SK-N-SH treated with all-trans-retinoic acid at 6 μM for 48 hours (cell line): Measurements from ENCODE around the gene POLR2F.

Experiments used
- ATAC-seq: fragments of 200-7000 bp; cut with Tn5 transposase; 3 replicates; pipeline ENCODE4 v1.9.1; 2020; ENCODE audit warnings: mild to moderate bottlenecking, moderate library complexity
- ARNTL ChIP-seq: fragments of 450-650 bp; formaldehyde crosslinking; IDR thresholded peaks from 2 replicates; pipeline ENCODE4 v1.5.0; 2020; ENCODE audit warnings: low read depth, mild to moderate bottlenecking, moderate library complexity, borderline replicate concordance
- BACH2 ChIP-seq: fragments of 250-450 bp; sonication (Bioruptor Pico); IDR thresholded peaks from 2 replicates; pipeline ENCODE4 v1.9.0; 2021; ENCODE audit warnings: mild to moderate bottlenecking, borderline replicate concordance
- CSDC2 ChIP-seq: fragments of 250-450 bp; sonication (Bioruptor Pico); IDR thresholded peaks from 2 replicates; pipeline ENCODE4 v1.5.0; 2020; ENCODE audit warnings: mild to moderate bottlenecking, moderate library complexity
- ESRRG ChIP-seq: fragments of 250-450 bp; sonication (Bioruptor Pico); IDR thresholded peaks from 2 replicates; pipeline ENCODE4 v1.6.1; 2021; ENCODE audit warnings: mild to moderate bottlenecking
- ISL1 ChIP-seq: fragments of 250-450 bp; sonication (Bioruptor Pico); IDR thresholded peaks from 2 replicates; pipeline ENCODE4 v2.1.2; 2022; ENCODE audit warnings: mild to moderate bottlenecking, moderate library complexity
- OSR1 ChIP-seq: fragments of 250-450 bp; sonication (Bioruptor Pico); IDR thresholded peaks from 2 replicates; pipeline ENCODE4 v1.8.0; 2022; ENCODE audit warnings: moderate library complexity, mild to moderate bottlenecking, inconsistent platforms
- PPARA ChIP-seq: fragments of 250-450 bp; sonication (Bioruptor Pico); IDR thresholded peaks from 2 replicates; pipeline ENCODE4 v1.5.0; 2020; ENCODE audit warnings: mild to moderate bottlenecking, borderline replicate concordance
- RARB ChIP-seq: fragments of 250-450 bp; sonication (Bioruptor Pico); IDR thresholded peaks from 2 replicates; pipeline ENCODE4 v1.8.0; 2021; ENCODE audit warnings: mild to moderate bottlenecking, moderate library complexity
- SNAI2 ChIP-seq: fragments of 250-450 bp; sonication (Bioruptor Pico); IDR thresholded peaks from 2 replicates; pipeline ENCODE4 v1.5.0; 2020; ENCODE audit warnings: mild to moderate bottlenecking, moderate library complexity
- TCF4 ChIP-seq: fragments of 250-450 bp; sonication (Bioruptor Pico); IDR thresholded peaks from 2 replicates; pipeline ENCODE4 v1.8.0; 2021; ENCODE audit warnings: mild to moderate bottlenecking, moderate library complexity, borderline replicate concordance
- TOX ChIP-seq: fragments of 250-450 bp; sonication (Bioruptor Pico); IDR thresholded peaks from 2 replicates; pipeline ENCODE4 v1.8.0; 2021; ENCODE audit warnings: mild to moderate bottlenecking, moderate library complexity, borderline replicate concordance
- ZC3H10 ChIP-seq: fragments of 250-450 bp; sonication (Bioruptor Pico); IDR thresholded peaks from 2 replicates; pipeline ENCODE4 v1.5.1; 2021; ENCODE audit warnings: mild to moderate bottlenecking, moderate library complexity
- ZFP3 ChIP-seq: fragments of 250-450 bp; sonication (Bioruptor Pico); IDR thresholded peaks from 2 replicates; pipeline ENCODE4 v1.5.0; 2020; ENCODE audit warnings: mild to moderate bottlenecking, moderate library complexity
- ZFP30 ChIP-seq: fragments of 450-650 bp; formaldehyde crosslinking; IDR thresholded peaks from 2 replicates; pipeline ENCODE4 v1.5.0; 2022; ENCODE audit warnings: mild to moderate bottlenecking, moderate library complexity
- ZNF565 ChIP-seq: fragments of 450-650 bp; formaldehyde crosslinking; conservative IDR thresholded peaks from 2 replicates; pipeline ENCODE4 v1.5.0; 2020; ENCODE audit warnings: low read depth, mild to moderate bottlenecking, moderate library complexity
- ZNF70 ChIP-seq: fragments of 450-650 bp; formaldehyde crosslinking; IDR thresholded peaks from 2 replicates; pipeline ENCODE4 v1.5.0; 2020; ENCODE audit warnings: mild to moderate bottlenecking, moderate library complexity
- ZNF8 ChIP-seq: fragments of 450-650 bp; formaldehyde crosslinking; IDR thresholded peaks from 2 replicates; pipeline ENCODE4 v1.5.0; 2020; ENCODE audit warnings: mild to moderate bottlenecking, moderate library complexity
- TF ChIP-seq, protein P1 (sequence below): fragments of 250-450 bp; sonication (Bioruptor Pico); IDR thresholded peaks from 2 replicates; pipeline ENCODE4 v1.8.0; 2020; ENCODE audit warnings: mild to moderate bottlenecking, moderate library complexity, borderline replicate concordance
- TF ChIP-seq, protein P2 (sequence below): fragments of 250-450 bp; sonication (Bioruptor Pico); IDR thresholded peaks from 2 replicates; pipeline ENCODE4 v1.5.1; 2021; ENCODE audit warnings: mild to moderate bottlenecking, moderate library complexity
- TF ChIP-seq, protein P3 (sequence below): fragments of 250-450 bp; sonication (Bioruptor Pico); IDR thresholded peaks from 2 replicates; pipeline ENCODE4 v1.5.0; 2020; ENCODE audit warnings: mild to moderate bottlenecking, moderate library complexity
- TF ChIP-seq, protein P4 (sequence below): fragments of 250-450 bp; sonication (Bioruptor Pico); IDR thresholded peaks from 2 replicates; pipeline ENCODE4 v1.8.0; 2021; ENCODE audit warnings: low read depth, mild to moderate bottlenecking, moderate library complexity, borderline replicate concordance

Gene POLR2F

DNA sequence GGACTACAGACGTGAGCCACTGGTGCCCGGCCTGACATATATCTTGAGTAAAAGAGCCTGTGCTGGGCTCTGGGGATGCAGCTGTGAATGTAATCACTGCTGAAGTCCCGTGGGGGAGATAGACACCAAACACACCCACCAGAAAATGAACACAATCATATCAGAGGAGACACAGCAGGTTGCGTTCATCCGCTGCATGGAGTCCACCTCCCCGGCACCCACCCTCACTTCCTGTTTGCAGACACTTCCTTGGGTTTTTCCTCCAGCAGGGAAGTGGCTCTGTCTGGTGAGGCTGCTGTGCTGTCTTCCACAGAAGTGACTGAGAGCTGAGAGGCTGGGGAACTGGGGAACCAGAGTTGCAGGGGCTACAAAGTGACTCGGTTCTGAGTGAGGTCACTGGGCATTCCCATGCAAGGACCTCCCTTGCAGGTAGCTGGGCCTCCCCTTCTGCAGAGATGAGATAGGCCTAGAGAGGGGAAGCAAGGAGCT, 40.2 kb upstream of the POLR2F start:
- TF ChIP-seq, protein P1, sequence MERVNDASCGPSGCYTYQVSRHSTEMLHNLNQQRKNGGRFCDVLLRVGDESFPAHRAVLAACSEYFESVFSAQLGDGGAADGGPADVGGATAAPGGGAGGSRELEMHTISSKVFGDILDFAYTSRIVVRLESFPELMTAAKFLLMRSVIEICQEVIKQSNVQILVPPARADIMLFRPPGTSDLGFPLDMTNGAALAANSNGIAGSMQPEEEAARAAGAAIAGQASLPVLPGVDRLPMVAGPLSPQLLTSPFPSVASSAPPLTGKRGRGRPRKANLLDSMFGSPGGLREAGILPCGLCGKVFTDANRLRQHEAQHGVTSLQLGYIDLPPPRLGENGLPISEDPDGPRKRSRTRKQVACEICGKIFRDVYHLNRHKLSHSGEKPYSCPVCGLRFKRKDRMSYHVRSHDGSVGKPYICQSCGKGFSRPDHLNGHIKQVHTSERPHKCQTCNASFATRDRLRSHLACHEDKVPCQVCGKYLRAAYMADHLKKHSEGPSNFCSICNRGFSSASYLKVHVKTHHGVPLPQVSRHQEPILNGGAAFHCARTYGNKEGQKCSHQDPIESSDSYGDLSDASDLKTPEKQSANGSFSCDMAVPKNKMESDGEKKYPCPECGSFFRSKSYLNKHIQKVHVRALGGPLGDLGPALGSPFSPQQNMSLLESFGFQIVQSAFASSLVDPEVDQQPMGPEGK = no peak
- no peak for TF ChIP-seq CSDC2 (CRISPR knock-in tag)
- TF ChIP-seq ZFP3 = no peak
- no peak for TF ChIP-seq OSR1 (CRISPR knock-in tag)
- no peak for TF ChIP-seq ZNF8 (CRISPR knock-in tag)
- no peak for TF ChIP-seq PPARA (CRISPR knock-in tag)
- TF ChIP-seq TOX = no peak
- TF ChIP-seq, all 23 proteins: peak for 0

DNA sequence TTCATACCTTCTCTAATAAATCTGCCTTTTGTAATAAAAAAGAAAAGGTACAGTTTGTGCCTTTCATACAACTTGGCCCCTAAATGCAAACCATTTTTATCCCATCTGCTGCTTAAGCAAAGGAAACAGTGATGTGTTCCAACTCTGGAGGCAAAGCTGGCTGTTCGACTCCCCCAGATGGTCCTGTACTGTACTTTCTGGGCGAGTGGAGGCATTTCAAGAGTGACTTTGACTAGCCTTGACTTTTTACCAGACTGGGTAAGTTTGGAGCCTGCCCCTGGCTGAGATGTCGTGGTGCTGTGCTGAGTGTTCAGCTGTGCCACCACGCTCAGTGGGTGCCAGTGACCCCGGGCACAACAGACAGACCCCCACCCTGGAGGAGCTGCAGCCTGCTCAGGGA, 37.2 kb upstream of the POLR2F start:
- TF ChIP-seq ZNF8 (CRISPR knock-in tag) (no peak), TOX (no peak), ARNTL (CRISPR knock-in tag) (no peak), ESRRG (CRISPR knock-in tag) (no peak), PPARA (CRISPR knock-in tag) (no peak), ZNF70 (CRISPR knock-in tag) (no peak), RARB (CRISPR knock-in tag) (no peak), ZC3H10 (CRISPR knock-in tag) (no peak), BACH2 (CRISPR knock-in tag) (no peak), TCF4 (no peak)
- TF ChIP-seq, protein P2, sequence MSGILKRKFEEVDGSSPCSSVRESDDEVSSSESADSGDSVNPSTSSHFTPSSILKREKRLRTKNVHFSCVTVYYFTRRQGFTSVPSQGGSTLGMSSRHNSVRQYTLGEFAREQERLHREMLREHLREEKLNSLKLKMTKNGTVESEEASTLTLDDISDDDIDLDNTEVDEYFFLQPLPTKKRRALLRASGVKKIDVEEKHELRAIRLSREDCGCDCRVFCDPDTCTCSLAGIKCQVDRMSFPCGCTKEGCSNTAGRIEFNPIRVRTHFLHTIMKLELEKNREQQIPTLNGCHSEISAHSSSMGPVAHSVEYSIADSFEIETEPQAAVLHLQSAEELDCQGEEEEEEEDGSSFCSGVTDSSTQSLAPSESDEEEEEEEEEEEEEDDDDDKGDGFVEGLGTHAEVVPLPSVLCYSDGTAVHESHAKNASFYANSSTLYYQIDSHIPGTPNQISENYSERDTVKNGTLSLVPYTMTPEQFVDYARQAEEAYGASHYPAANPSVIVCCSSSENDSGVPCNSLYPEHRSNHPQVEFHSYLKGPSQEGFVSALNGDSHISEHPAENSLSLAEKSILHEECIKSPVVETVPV (CRISPR knock-in tag) = no peak
- TF ChIP-seq, protein P3, sequence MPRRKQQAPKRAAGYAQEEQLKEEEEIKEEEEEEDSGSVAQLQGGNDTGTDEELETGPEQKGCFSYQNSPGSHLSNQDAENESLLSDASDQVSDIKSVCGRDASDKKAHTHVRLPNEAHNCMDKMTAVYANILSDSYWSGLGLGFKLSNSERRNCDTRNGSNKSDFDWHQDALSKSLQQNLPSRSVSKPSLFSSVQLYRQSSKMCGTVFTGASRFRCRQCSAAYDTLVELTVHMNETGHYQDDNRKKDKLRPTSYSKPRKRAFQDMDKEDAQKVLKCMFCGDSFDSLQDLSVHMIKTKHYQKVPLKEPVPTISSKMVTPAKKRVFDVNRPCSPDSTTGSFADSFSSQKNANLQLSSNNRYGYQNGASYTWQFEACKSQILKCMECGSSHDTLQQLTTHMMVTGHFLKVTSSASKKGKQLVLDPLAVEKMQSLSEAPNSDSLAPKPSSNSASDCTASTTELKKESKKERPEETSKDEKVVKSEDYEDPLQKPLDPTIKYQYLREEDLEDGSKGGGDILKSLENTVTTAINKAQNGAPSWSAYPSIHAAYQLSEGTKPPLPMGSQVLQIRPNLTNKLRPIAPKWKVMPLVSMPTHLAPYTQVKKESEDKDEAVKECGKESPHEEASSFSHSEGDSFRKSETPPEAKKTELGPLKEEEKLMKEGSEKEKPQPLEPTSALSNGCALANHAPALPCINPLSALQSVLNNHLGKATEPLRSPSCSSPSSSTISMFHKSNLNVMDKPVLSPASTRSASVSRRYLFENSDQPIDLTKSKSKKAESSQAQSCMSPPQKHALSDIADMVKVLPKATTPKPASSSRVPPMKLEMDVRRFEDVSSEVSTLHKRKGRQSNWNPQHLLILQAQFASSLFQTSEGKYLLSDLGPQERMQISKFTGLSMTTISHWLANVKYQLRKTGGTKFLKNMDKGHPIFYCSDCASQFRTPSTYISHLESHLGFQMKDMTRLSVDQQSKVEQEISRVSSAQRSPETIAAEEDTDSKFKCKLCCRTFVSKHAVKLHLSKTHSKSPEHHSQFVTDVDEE (CRISPR knock-in tag) = no peak
- TF ChIP-seq, protein P1 = no peak
- TF ChIP-seq, all 23 proteins: peak for 0
- ATAC-seq = no peak

More for the DNA sequence above, 40.2 kb upstream of the POLR2F start:
- ATAC-seq = no peak

DNA sequence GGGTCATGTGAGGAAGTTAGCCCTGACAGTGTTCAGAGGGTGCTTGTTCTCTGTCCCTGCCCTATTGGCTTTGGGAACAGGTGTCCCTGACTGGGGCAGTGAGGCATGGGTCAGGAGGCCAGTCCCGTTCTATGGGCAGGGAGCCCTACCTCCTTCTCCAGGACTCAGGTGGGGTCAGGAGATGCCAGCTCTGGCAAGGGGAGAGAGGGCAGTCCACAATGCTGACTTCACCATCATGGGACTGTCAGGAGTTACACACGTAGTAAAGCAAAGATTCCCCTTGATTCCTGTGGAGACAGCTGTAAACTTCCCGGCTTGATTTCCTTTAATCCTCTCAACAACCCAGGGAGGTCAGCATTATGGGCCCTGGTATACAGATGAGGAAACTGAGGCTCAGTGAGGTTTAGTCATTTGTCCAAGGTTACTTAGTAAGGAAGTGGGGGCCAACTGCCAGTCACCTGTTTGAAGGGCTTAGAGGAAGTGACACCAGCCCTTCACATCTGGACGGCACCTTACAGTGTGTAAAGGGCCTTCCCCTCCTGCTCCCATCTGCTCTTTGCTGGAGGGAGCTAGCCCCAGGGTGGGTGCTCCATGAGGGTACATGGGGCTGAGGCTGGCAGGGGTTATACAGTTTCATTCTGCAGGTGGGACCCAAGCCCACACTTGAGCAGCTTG, 35.5 kb upstream of the POLR2F start:
- TF ChIP-seq OSR1 (CRISPR knock-in tag) (no peak), ZNF8 (CRISPR knock-in tag) (no peak), TCF4 (no peak), ZFP30 (CRISPR knock-in tag) (no peak), ISL1 (no peak), ZNF70 (CRISPR knock-in tag) (no peak), TOX (no peak), ZC3H10 (CRISPR knock-in tag) (no peak), SNAI2 (no peak), BACH2 (CRISPR knock-in tag) (no peak), PPARA (CRISPR knock-in tag) (no peak), ESRRG (CRISPR knock-in tag) (no peak), RARB (CRISPR knock-in tag) (no peak), ZNF565 (CRISPR knock-in tag) (no peak)
- TF ChIP-seq, protein P1 = no peak
- TF ChIP-seq, protein P4, sequence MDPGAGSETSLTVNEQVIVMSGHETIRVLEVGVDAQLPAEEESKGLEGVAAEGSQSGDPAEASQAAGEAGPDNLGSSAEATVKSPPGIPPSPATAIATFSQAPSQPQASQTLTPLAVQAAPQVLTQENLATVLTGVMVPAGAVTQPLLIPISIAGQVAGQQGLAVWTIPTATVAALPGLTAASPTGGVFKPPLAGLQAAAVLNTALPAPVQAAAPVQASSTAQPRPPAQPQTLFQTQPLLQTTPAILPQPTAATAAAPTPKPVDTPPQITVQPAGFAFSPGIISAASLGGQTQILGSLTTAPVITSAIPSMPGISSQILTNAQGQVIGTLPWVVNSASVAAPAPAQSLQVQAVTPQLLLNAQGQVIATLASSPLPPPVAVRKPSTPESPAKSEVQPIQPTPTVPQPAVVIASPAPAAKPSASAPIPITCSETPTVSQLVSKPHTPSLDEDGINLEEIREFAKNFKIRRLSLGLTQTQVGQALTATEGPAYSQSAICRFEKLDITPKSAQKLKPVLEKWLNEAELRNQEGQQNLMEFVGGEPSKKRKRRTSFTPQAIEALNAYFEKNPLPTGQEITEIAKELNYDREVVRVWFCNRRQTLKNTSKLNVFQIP (CRISPR knock-in tag) = no peak
- ATAC-seq = no peak
